Measurements from ENCODE around the gene EML3. TPM values are rescaled to one million over a fixed set of nuclear protein-coding genes. Genes with fewer than 3 reads are reported as not detected.

EML3 gene
- total RNA-seq, 1 donor from 2014 or later = 4.0 TPM

DNA sequence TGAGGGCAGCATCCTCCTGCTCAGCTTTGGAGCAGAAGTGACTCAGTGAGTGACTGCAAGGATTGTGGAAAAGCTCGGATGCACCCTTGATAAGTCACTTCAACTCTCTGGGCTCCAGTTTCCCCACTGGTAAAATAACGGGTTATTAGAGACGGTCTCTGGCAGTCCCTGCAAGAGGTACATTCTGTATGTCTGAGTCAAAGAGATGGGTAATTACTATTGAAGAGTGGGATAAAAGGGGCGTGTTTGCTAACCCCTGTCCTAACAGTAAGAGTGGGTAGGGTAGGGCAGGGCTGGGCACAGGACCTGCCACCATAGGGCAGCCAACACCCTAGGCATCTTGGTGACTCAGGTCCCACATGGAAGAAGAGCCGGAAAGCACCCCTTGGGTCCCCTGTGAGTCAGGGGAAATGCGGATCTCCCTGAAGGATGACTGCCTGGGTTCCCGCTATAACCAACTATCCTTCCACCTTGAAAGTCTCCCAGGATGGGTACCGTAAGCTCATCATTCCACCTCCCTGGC is 58.7 kb downstream of the EML3 start:
- peaks cover 79% of the 10 kb centered on the region for H3F3A ChIP-seq (ENCODE audit: low read depth)
- TF ChIP-seq, protein P1, sequence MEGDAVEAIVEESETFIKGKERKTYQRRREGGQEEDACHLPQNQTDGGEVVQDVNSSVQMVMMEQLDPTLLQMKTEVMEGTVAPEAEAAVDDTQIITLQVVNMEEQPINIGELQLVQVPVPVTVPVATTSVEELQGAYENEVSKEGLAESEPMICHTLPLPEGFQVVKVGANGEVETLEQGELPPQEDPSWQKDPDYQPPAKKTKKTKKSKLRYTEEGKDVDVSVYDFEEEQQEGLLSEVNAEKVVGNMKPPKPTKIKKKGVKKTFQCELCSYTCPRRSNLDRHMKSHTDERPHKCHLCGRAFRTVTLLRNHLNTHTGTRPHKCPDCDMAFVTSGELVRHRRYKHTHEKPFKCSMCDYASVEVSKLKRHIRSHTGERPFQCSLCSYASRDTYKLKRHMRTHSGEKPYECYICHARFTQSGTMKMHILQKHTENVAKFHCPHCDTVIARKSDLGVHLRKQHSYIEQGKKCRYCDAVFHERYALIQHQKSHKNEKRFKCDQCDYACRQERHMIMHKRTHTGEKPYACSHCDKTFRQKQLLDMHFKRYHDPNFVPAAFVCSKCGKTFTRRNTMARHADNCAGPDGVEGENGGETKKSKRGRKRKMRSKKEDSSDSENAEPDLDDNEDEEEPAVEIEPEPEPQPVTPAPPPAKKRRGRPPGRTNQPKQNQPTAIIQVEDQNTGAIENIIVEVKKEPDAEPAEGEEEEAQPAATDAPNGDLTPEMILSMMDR (IDR thresholded peaks at IDR 0.05) = no peak
- TF ChIP-seq EZH2phosphoT487 (IDR thresholded peaks at IDR 0.05) (no peak), EZH2 (IDR thresholded peaks at IDR 0.05) (no peak)
- H3K9me3 ChIP-seq (ENCODE audit: low read depth) = no peaks in the 10 kb centered on the region
- H3K4me2 ChIP-seq = peak overlapping the region; percentile 63
- H3K27ac ChIP-seq = peak overlapping the region; percentile 81
- Mint-ChIP-seq H3K36me3 (peaks cover 8% of the 10 kb centered on the region), H3K4me1 (peaks cover 75% of the 10 kb centered on the region), H3K9me3 (no peaks in the 10 kb centered on the region), H3K27me3 (ENCODE audit: insufficient read depth, low read depth) (peaks cover 12% of the 10 kb centered on the region), H3K27ac (peak overlapping the region; percentile 96), H3K4me3 (peak overlapping the region; percentile 60)
- peaks cover 57% of the 10 kb centered on the region for H3K4me1 ChIP-seq
- no peak for DNase-seq (ENCODE audit: low spot score)
- H3K79me2 ChIP-seq (ENCODE audit: low read depth) = peaks cover 7% of the 10 kb centered on the region
- no peak overlapping the region for H3K9ac ChIP-seq
- H3K4me3 ChIP-seq = no peak overlapping the region
- H3K27me3 ChIP-seq = peaks cover 3% of the 10 kb centered on the region
- no peak overlapping the region for H2AFZ ChIP-seq (replicated peaks)
- peaks cover 4% of the 10 kb centered on the region for H3K36me3 ChIP-seq
- peaks cover 14% of the 10 kb centered on the region for H4K20me1 ChIP-seq (ENCODE audit: low read depth)

DNA sequence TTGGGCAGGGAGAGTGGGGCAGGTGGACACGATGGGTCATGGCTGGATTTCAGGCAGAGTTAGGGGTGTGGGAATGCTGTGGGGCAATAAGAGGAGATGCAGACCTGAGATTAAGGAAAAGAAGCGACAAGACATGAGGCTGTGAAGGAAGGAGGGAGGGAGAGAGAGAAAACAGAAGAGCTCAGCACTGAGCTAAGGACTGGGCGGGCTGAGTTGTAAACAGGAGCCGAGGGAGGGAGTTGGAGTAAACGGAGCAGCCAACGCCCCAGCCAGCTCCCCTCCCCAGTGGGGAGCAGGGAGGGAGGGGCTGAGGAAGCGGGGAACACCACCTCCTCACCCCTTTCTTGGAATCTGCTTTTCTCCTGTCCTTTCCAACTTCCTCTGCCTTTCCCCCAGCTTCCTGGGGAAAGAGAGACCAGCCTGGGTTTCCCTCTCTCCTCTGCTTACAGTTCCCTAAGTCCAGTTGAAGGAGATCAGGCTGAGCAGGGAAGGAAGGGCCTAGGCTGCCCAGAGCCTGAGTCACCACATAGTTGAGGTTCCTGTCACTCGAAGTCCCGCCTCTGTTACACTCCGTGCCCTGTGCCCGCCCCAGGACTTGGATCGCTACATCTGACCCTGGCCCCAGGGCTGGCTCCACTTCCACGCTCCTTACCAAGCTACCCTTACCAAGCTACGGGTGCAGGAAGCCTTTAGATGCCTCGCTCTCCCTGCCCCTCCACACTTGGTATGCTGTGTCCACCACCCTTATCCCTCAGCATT is 59.3 kb downstream of the EML3 start:
- peak; percentile 82 for DNase-seq (ENCODE audit: low spot score)
- H3K27ac ChIP-seq = peak overlapping the region; percentile 81
- H3K4me1 ChIP-seq = peaks cover 57% of the 10 kb centered on the region
- Mint-ChIP-seq H3K36me3 (peaks cover 8% of the 10 kb centered on the region), H3K27ac (peak overlapping the region; percentile 97), H3K27me3 (ENCODE audit: insufficient read depth, low read depth) (peaks cover 12% of the 10 kb centered on the region), H3K4me1 (peaks cover 78% of the 10 kb centered on the region), H3K4me3 (peak overlapping the region; percentile 64), H3K9me3 (no peaks in the 10 kb centered on the region)
- H4K20me1 ChIP-seq (ENCODE audit: low read depth) = peaks cover 14% of the 10 kb centered on the region
- peaks cover 2% of the 10 kb centered on the region for H3K79me2 ChIP-seq (ENCODE audit: low read depth)
- H3K27me3 ChIP-seq = peaks cover 9% of the 10 kb centered on the region
- no peak overlapping the region for H3K9ac ChIP-seq
- no peaks in the 10 kb centered on the region for H3K9me3 ChIP-seq (ENCODE audit: low read depth)
- TF ChIP-seq, protein P1 (IDR thresholded peaks at IDR 0.05) = no peak
- TF ChIP-seq EZH2 (IDR thresholded peaks at IDR 0.05) (no peak), EZH2phosphoT487 (IDR thresholded peaks at IDR 0.05) (no peak)
- H2AFZ ChIP-seq (replicated peaks) = peak overlapping the region; percentile 58
- H3K36me3 ChIP-seq = no peaks in the 10 kb centered on the region
- H3F3A ChIP-seq (ENCODE audit: low read depth) = peaks cover 79% of the 10 kb centered on the region
- H3K4me2 ChIP-seq = peak overlapping the region; percentile 63
- H3K4me3 ChIP-seq = peak overlapping the region; percentile 12

GRCh38 chr11:62552485-62553079 is 60.0 kb downstream of the EML3 start:
- H3K27ac ChIP-seq = peak overlapping the region; percentile 81
- H3K4me1 Mint-ChIP-seq = peaks cover 85% of the 10 kb centered on the region

More at GRCh38 chr11:62552485-62553079, 60.0 kb downstream of the EML3 start:
- Histone ChIP-seq H3K4me1 (peaks cover 60% of the 10 kb centered on the region), H2AFZ (replicated peaks) (peak overlapping the region; percentile 58), H3K4me3 (no peak overlapping the region), H3K4me2 (peak overlapping the region; percentile 63), H3K79me2 (ENCODE audit: low read depth) (no peaks in the 10 kb centered on the region), H3K9me3 (ENCODE audit: low read depth) (no peaks in the 10 kb centered on the region), H4K20me1 (ENCODE audit: low read depth) (peaks cover 13% of the 10 kb centered on the region), H3K36me3 (no peaks in the 10 kb centered on the region), H3K27me3 (peaks cover 16% of the 10 kb centered on the region), H3K9ac (no peak overlapping the region), H3F3A (ENCODE audit: low read depth) (peaks cover 81% of the 10 kb centered on the region)
- DNase-seq (ENCODE audit: low spot score) = peak; percentile 53
- Mint-ChIP-seq H3K27ac (peak overlapping the region; percentile 97), H3K36me3 (peaks cover 8% of the 10 kb centered on the region), H3K4me3 (peak overlapping the region; percentile 64), H3K9me3 (no peaks in the 10 kb centered on the region), H3K27me3 (ENCODE audit: insufficient read depth, low read depth) (peaks cover 15% of the 10 kb centered on the region)
- TF ChIP-seq EZH2 (IDR thresholded peaks at IDR 0.05) = no peak
- no peak for TF ChIP-seq EZH2phosphoT487 (IDR thresholded peaks at IDR 0.05)
- TF ChIP-seq, protein P1 (IDR thresholded peaks at IDR 0.05) = no peak

Small RNAs within 50 kb of the gene (microRNA-seq; reads per million reads assigned to microRNA genes)
- 1.1 reads per million for gene MIR6747

Small RNAs within 50 kb of the gene (small RNA-seq; reads per million reads assigned to genes)
- gene AP001458.1 (not detected), gene EEF1G (not detected), gene MIR6747 (0.18 reads per million)

Other genes starting within 250 kb of the EML3 start
- not detected in 2 replicates for gene SCGB1A1, start 193.7 kb downstream of the EML3 start, total RNA-seq (ENCODE audit: low replicate concordance)
- 14.9 and 15.0 TPM in 2 replicates for gene AHNAK, start 66.0 kb downstream of the EML3 start, total RNA-seq (ENCODE audit: low replicate concordance)
- 2,358 and 3,183 TPM in 2 replicates for gene EEF1G, start 38.9 kb downstream of the EML3 start, total RNA-seq (ENCODE audit: low replicate concordance)
- 4.8 and 23.1 TPM in 2 replicates for gene TUT1, start 21.3 kb downstream of the EML3 start, total RNA-seq (ENCODE audit: low replicate concordance)
- gene MTA2, start 10.9 kb downstream of the EML3 start, total RNA-seq (ENCODE audit: low replicate concordance) = 108 and 135 TPM in 2 replicates
- gene ROM1, start 482 bp upstream of the EML3 start, total RNA-seq (ENCODE audit: low replicate concordance) = 2.2 TPM in 1 of 2 replicates, not detected in the other
- 21.2 and 44.0 TPM in 2 replicates for gene B3GAT3, start 9.2 kb upstream of the EML3 start, total RNA-seq (ENCODE audit: low replicate concordance)
- gene GANAB, start 33.8 kb upstream of the EML3 start, total RNA-seq (ENCODE audit: low replicate concordance) = 202 and 292 TPM in 2 replicates
- 7.8 and 21.3 TPM in 2 replicates for gene INTS5, start 40.5 kb upstream of the EML3 start, total RNA-seq (ENCODE audit: low replicate concordance)
- 51.5 and 73.3 TPM in 2 replicates for gene C11orf98, start 52.4 kb upstream of the EML3 start, total RNA-seq (ENCODE audit: low replicate concordance)
- gene CSKMT, start 52.5 kb upstream of the EML3 start, total RNA-seq (ENCODE audit: low replicate concordance) = 4.3 and 6.7 TPM in 2 replicates
- gene UQCC3, start 58.9 kb upstream of the EML3 start, total RNA-seq (ENCODE audit: low replicate concordance) = 5.7 and 11.7 TPM in 2 replicates
- gene LBHD1, start 59.5 kb upstream of the EML3 start, total RNA-seq (ENCODE audit: low replicate concordance) = 3.4 and 4.0 TPM in 2 replicates
- 60.7 and 129 TPM in 2 replicates for gene UBXN1, start 66.3 kb upstream of the EML3 start, total RNA-seq (ENCODE audit: low replicate concordance)
- gene LRRN4CL, start 76.8 kb upstream of the EML3 start, total RNA-seq (ENCODE audit: low replicate concordance) = 0.40 TPM in 1 of 2 replicates, not detected in the other
- 34.6 and 63.1 TPM in 2 replicates for gene BSCL2, start 94.6 kb upstream of the EML3 start, total RNA-seq (ENCODE audit: low replicate concordance)
- gene GNG3, start 94.9 kb upstream of the EML3 start, total RNA-seq (ENCODE audit: low replicate concordance) = 2.0 TPM in 1 of 2 replicates, not detected in the other
- 30.9 and 32.5 TPM in 2 replicates for gene HNRNPUL2, start 114.7 kb upstream of the EML3 start, total RNA-seq (ENCODE audit: low replicate concordance)
- gene TTC9C, start 115.7 kb upstream of the EML3 start, total RNA-seq (ENCODE audit: low replicate concordance) = 55.7 and 78.4 TPM in 2 replicates
- gene ZBTB3, start 141.4 kb upstream of the EML3 start, total RNA-seq (ENCODE audit: low replicate concordance) = 9.2 and 22.8 TPM in 2 replicates
- gene POLR2G, start 148.8 kb upstream of the EML3 start, total RNA-seq (ENCODE audit: low replicate concordance) = 88.7 and 117 TPM in 2 replicates
- 28.9 and 39.9 TPM in 2 replicates for gene TAF6L, start 158.6 kb upstream of the EML3 start, total RNA-seq (ENCODE audit: low replicate concordance)
- 24.5 and 40.4 TPM in 2 replicates for gene TMEM179B, start 174.6 kb upstream of the EML3 start, total RNA-seq (ENCODE audit: low replicate concordance)
- 9.9 and 38.9 TPM in 2 replicates for gene TMEM223, start 179.2 kb upstream of the EML3 start, total RNA-seq (ENCODE audit: low replicate concordance)
- 23.6 and 36.5 TPM in 2 replicates for gene NXF1, start 192.7 kb upstream of the EML3 start, total RNA-seq (ENCODE audit: low replicate concordance)
- gene STX5, start 219.3 kb upstream of the EML3 start, total RNA-seq (ENCODE audit: low replicate concordance) = 30.2 and 32.9 TPM in 2 replicates
- gene TEX54, start 220.1 kb upstream of the EML3 start, total RNA-seq (ENCODE audit: low replicate concordance) = not detected in 2 replicates
- 40.0 and 47.4 TPM in 2 replicates for gene WDR74, start 226.8 kb upstream of the EML3 start, total RNA-seq (ENCODE audit: low replicate concordance)